Posterior vena cava (tissue), 2 donors: Measurements from ENCODE around the gene LRTM2. TPM values are rescaled to one million over a fixed set of nuclear protein-coding genes. Genes with fewer than 3 reads are reported as not detected.

Experiments used
- DNase-seq: peaks from one replicate; pipeline ENCODE4 v3.0.0-alpha.2; 2020; ENCODE audit warnings: low spot score
- intact Hi-C, 2 donors: fragments of 100-400 bp; cut with DNase I; formaldehyde crosslinking; loops; one replicate each; pipeline versions ENCODE4 v1.14.1 to v1.14.2; 2022 to 2023
- total RNA-seq, 2 donors: library from RNA; stranded (reverse); fragmentation: NEBNext Ultra II Directional; extraction: Animal tissue kit (Norgen Biotek cat#: 25700); gene quantifications; one replicate each; pipeline ENCODE4 v1.2.1, GENCODE V29; 2021
- donor health status: DM: yes; HTN: yes; CAD: no.
- donor health status: DM: yes; HTN: yes; CAD: no.

The LRTM2 gene
- total RNA-seq, 2 donors from 2014 or later, result not detected

DNA sequence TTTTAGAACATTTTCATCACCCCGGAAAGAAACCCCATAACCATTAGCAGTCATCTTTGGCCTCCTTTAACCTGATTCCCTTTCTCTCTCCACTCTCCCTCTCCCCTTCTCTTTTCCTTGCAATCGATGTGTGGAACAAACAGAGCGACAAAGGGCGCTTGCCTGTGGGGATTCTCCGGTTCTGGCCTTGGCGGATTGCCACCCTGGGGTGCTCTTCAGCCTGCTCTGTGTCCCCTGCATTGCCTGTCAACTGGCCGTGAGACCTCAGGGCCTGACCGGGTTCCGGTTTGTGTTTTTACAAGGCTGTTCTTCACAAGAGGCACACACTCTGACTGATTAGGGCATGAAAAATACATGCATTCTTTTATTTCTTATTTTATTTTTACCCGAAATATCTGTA is 27.8 kb downstream of the LRTM2 start:
- intact Hi-C loops, result no loop called here
- peak; percentile 74 for DNase-seq

DNA sequence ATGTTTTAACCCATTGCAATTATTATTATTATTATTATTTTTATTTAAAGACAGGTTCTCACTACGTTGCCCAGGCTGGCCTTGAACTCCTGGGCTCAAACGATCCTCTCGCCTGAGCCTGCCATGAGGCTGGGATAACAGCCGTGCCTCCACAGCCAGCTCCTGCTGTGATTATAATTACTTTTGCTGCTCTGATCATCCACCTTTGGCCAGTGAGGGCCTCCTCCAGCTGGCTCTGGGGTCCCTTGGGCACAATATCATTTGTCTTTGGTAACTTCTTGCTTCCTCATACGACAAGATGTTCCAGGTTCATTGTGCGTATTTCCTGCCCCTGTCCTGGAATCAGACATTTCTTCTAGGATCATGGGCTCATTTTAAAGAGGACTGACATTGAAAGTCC is 28.4 kb downstream of the LRTM2 start:
- DNase-seq, result peak; percentile 22
- intact Hi-C loops, result no loop called here

DNA sequence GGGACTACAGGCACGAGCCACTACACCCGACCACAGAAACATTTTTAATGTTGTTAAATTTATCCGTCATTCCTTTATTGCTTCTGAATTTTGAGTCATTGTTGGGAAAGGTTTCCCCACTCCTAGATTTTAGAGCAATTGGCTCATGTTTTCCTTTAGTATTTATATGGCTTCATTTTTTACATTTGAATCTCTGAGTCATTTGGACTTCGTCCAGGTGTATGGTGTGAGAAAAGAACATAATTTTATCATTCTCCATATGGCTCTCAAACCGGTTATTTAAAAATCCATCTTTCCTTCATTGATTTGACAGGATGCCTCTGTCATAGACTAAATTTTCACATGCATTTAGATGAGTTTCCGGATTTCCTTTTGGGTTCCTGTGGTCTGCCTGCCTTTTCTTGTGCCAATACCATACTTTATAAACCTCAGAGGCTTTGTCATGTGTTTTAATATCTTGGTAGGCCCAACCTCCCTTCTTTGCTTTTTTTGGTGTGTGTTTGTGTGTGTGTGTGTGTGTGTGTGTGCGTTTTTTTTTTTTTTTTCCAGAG is 30.9 kb downstream of the LRTM2 start:
- intact Hi-C loops, result no loop called here
- DNase-seq, result no peak

DNA sequence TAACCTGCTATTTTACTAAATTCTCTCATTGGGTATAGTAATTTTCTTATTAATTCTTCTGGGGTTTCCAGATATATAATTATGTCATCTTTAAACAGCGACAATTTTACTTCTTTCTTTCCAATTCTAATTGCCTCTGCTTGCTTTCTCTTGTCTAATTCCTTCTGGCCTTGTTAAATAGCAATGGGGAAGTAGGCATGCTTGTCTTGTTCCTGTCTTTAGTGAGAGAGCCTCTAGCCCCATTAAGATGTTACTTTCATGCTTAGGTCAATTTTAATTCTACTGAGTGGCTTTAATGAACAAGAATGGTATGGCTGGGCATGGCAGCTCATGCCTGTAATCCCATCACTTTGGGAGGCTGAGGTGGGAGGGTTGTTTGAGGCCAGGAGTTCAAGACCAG is 31.7 kb downstream of the LRTM2 start:
- DNase-seq, result no peak
- intact Hi-C loops, result no loop called here

DNA sequence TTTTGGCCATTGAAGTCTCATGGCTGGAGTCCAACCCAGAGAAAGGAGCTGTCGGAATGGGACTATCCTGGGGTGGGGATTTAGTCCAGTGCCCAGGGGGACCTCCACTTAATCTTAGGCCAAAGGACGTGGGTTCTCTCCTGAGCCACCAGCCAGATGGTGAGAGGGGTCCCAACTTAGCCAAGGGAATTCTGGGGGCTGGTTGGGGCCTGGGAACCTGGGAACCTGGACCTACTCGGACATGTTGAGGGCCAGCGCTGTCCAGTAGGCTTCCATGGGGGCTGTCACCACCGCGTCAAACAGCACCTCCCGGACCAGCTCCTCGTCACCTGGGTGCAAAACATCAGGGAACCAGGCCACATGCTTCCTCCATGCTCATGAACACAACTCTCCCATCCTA is 33.4 kb downstream of the LRTM2 start:
- DNase-seq, result no peak
- intact Hi-C loops, result no loop called here

DNA sequence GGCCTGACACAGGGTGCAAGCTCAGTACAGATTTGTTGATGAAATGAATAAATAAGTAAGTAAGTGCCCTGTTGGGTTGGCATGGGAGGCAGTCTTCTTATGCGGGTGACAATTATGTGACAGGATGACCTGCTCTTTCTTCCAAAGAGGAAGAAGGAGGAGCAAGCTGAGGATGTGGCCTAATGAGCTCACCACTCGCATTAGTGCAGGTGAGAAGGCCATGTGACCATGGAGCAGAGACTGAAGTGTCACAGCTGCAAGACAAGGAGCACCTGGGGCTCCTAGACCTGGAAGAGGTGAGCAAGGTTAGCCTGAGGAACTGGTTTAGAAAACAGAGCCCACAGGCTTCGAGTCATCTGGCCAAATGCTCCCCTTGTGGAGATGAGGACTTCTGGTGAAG is 34.9 kb downstream of the LRTM2 start:
- no peak for DNase-seq
- intact Hi-C loops, result no loop called here

- no peak for DNase-seq
- intact Hi-C loops, result no loop called here
These were observed 36.7 kb downstream of the LRTM2 start for GRCh38 chr12:1857086-1857485.

DNA sequence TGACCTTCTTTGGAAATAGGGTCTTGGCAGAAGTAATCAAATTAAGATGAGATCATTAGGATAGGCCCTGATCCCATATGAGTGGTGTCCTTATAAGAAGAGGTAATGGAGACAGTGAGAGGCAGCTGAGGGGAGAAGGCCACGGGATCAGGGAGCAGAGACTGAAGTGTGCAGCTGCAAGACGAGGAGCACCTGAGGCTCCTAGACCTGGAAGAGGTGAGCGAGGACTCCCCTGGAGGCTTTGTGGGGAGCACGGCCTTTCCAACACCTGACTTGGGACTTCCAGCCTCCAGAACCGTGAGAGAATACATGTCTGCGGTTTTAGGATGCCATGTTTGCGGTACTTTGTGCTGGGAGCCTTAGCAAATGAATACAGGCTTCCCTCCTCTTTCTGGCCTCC is 37.5 kb downstream of the LRTM2 start:
- intact Hi-C loops, result no loop called here
- no peak for DNase-seq

GRCh38 chr12:1858456-1858855 is 38.1 kb downstream of the LRTM2 start:
- intact Hi-C loops, result no loop called here
- no peak for DNase-seq

DNA sequence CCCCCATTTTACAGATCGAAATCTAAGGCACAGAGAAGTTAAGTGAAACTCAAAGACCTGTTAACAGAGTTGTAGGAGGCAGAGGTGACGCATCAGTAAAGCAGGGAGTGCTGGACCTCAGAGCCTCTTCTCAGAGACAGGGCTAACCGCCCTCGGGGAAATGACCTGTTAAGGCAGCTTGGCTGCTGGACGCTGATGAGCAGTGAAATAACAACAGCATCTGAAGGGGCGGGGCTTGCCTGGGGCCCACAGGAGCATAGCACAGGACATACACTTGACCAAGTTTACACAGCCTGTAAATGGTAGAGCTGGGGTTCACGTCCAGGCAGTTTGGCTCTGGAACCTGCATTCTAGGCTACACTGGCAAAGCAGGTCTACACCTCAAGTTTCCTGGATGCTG is 39.3 kb downstream of the LRTM2 start:
- intact Hi-C loops, result no loop called here
- no peak for DNase-seq

DNA sequence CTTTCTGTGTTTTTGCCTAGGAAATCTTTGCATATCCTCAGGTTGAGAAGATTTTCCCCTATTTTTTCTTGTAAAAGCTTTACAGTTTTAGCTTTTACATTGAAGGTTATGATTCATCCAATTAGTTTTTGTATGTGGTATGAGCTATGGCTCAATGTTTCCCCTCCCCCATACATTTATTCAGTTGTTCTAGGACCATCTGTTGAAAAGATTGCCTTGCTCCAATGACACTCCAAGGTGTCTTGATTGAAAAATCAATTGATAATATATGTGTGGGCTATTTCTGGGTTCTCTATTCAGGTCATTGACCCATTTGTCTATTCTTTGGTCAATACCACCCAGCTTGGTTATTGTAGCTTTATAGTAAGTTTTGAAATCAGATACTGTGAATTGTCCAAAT is 42.6 kb downstream of the LRTM2 start:
- no peak for DNase-seq
- intact Hi-C loops, result no loop called here

DNA sequence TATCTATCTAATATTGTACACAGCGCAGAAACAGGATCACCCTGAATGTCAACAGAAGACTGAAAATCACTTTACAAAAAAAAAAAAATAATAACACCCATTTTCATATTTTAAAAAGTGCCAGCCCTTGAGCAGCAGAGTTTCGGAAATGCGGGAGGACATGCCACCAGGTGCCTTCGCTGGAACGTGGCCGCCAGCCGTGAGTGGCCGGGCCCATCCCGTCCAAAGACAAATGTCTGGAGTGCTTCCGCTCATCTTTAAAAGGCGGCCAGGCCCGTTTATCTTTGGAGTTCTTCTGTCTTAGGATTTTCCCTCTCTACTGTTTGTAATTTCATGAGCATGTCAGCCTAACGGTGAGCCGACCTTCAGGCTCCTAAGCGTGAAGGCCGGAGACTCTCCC is 43.5 kb downstream of the LRTM2 start:
- no peak for DNase-seq
- intact Hi-C loops, result no loop called here

- intact Hi-C loops, result no loop called here
- no peak for DNase-seq
These were observed 44.1 kb downstream of the LRTM2 start for GRCh38 chr12:1864456-1864855.

- DNase-seq, result no peak
- intact Hi-C loops, result no loop called here
These were observed 44.5 kb downstream of the LRTM2 start for GRCh38 chr12:1864867-1865266.

DNA sequence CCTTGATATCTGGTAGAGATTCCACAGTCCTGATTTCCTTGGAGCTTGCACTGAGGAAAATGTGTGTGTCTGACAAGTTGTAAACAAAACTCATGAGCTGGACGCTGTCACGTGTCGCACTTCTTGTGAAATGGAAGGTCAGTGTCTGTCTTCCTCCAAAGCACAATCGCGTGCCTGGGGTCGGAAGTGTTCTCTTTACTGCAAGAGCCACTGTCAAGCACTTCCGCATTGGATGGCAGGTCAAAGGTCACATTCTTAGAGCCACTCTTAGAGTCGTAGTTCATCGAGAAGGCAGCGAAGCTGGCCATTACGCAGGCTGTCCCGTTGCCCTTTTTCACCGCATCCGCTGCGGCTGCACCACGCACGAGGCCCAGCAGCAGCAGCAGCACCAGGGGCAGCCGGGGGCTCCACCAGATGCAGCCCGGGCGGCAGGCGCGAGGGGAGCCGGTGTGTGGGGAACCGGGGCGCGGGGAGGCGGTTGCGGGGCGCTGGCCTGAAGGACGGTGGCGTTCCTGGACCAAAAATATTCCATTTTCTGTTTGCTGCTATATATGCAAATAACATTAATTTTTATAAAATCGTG is 45.0 kb downstream of the LRTM2 start:
- intact Hi-C loops, result no loop called here
- no peak for DNase-seq

GRCh38 chr12:1869145-1869544 is 48.8 kb downstream of the LRTM2 start:
- DNase-seq, result no peak
- intact Hi-C loops, result no loop called here

- DNase-seq, result no peak
- intact Hi-C loops, result no loop called here
These were observed 49.7 kb downstream of the LRTM2 start for GRCh38 chr12:1870086-1870485.

- intact Hi-C loops, result no loop called here
- DNase-seq, result no peak
These were observed 50.9 kb downstream of the LRTM2 start for GRCh38 chr12:1870998-1871917.

GRCh38 chr12:1872001-1872400 is 51.6 kb downstream of the LRTM2 start:
- no peak for DNase-seq
- intact Hi-C loops, result no loop called here

DNA sequence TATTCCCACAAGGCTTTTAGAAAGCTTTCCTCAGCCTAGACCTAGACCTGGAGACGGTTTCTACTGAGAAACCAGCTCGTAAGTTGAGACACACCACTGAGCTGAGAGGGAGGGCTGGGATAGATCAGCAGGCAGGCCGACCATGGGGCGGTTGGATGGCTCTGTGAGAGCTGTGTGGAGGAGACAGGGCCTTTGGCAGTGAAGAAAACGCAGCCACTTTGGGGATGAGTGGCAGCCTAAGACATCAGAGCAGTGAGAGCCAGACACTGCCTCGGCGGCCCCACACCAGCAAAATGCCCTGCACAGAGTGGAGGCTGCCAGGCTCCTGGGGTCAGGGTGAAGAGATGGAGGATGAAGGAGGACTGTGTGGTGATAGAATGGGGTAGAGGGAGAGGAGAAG is 52.1 kb downstream of the LRTM2 start:
- intact Hi-C loops, result no loop called here
- DNase-seq, result no peak
